ENCODE results near the gene GINS1. TPM values are rescaled to one million over a fixed set of nuclear protein-coding genes. Genes with fewer than 3 reads are reported as not detected.

GINS1 gene
- total and polyA plus RNA-seq, 9 donors: 0.69 to 2.7 (median 1.8) TPM; not detected in 1

GRCh38 chr20:25421102-25421501 is 13.6 kb downstream of the GINS1 start:
- no peak for TF ChIP-seq CTCF (IDR thresholded peaks at IDR 0.05)
- TF ChIP-seq POLR2A (IDR thresholded peaks at IDR 0.05): no peak
- TF ChIP-seq EP300 (IDR thresholded peaks at IDR 0.05): no peak
- DNase-seq: no peak
- intact Hi-C loops (cut with DNase I): no loop called here

GRCh38 chr20:25422032-25422431 is 14.6 kb downstream of the GINS1 start:
- no peak overlapping the region for H3K27ac ChIP-seq
- WGBS, 3 donors: 77 to 86% (median 84%) methylated on average over 4 of the region's 4 CpGs
- no peak for DNase-seq
- H3K9me3 ChIP-seq: no peaks in the 10 kb centered on the region
- no peak for TF ChIP-seq POLR2A (IDR thresholded peaks at IDR 0.05)
- no peak for TF ChIP-seq EP300 (IDR thresholded peaks at IDR 0.05)
- TF ChIP-seq CTCF (IDR thresholded peaks at IDR 0.05): no peak
- no peak overlapping the region for H3K4me3 ChIP-seq
- no peaks in the 10 kb centered on the region for H3K4me1 ChIP-seq (ENCODE audit: insufficient read depth)
- no peaks in the 10 kb centered on the region for H3K36me3 ChIP-seq
- no peaks in the 10 kb centered on the region for H3K27me3 ChIP-seq
- intact Hi-C loops (cut with DNase I): no loop called here

More at GRCh38 chr20:25421102-25421501, 13.6 kb downstream of the GINS1 start:
- H3K27me3 ChIP-seq: no peaks in the 10 kb centered on the region
- no peaks in the 10 kb centered on the region for H3K9me3 ChIP-seq
- no peaks in the 10 kb centered on the region for H3K36me3 ChIP-seq
- no peak overlapping the region for H3K27ac ChIP-seq
- H3K4me3 ChIP-seq: no peak overlapping the region
- H3K4me1 ChIP-seq (ENCODE audit: insufficient read depth): no peaks in the 10 kb centered on the region

GRCh38 chr20:25424536-25424935 is 17.1 kb downstream of the GINS1 start:
- H3K4me1 ChIP-seq (ENCODE audit: insufficient read depth): no peaks in the 10 kb centered on the region
- no peak for DNase-seq
- TF ChIP-seq POLR2A (IDR thresholded peaks at IDR 0.05) (no peak), EP300 (IDR thresholded peaks at IDR 0.05) (no peak), CTCF (IDR thresholded peaks at IDR 0.05) (no peak)
- no peak overlapping the region for H3K27ac ChIP-seq
- H3K4me3 ChIP-seq: no peak overlapping the region
- no peaks in the 10 kb centered on the region for H3K36me3 ChIP-seq
- H3K9me3 ChIP-seq: no peaks in the 10 kb centered on the region
- H3K27me3 ChIP-seq: no peaks in the 10 kb centered on the region
- 94 to 98% (median 96%) methylated on average over 3 of the region's 3 CpGs for WGBS, 3 donors
- intact Hi-C loops (cut with DNase I): no loop called here

GRCh38 chr20:25437153-25437581 is 29.7 kb downstream of the GINS1 start:
- H3K4me1 ChIP-seq (ENCODE audit: insufficient read depth): peaks cover 3% of the 10 kb centered on the region
- DNase-seq: no peak
- TF ChIP-seq CTCF (IDR thresholded peaks at IDR 0.05) (no peak), POLR2A (IDR thresholded peaks at IDR 0.05) (no peak), EP300 (IDR thresholded peaks at IDR 0.05) (no peak)
- no peaks in the 10 kb centered on the region for H3K9me3 ChIP-seq
- intact Hi-C loops (cut with DNase I): no loop called here
- 39 to 41% (median 40%) methylated on average over 4 of the region's 4 CpGs for WGBS, 3 donors
- H3K36me3 ChIP-seq: no peaks in the 10 kb centered on the region
- no peak overlapping the region for H3K27ac ChIP-seq
- H3K27me3 ChIP-seq: no peaks in the 10 kb centered on the region
- H3K4me3 ChIP-seq: no peak overlapping the region

All from ovary (tissue), 9 donors.